Panc1 (cell line): Measurements from ENCODE around the gene AMN. TPM values are rescaled to one million over a fixed set of nuclear protein-coding genes. Genes with fewer than 3 reads are reported as not detected.

Experiments used
- ATAC-seq: fragments of 200-7000 bp; cut with Tn5 transposase; 2 replicates; pipeline ENCODE4 v1.9.1; 2020; ENCODE audit warnings: mild to moderate bottlenecking, moderate library complexity
- BruUV-seq: library from RNA; stranded (reverse); fragments of 400-500 nt; replicated peaks from 2 replicates; lab custom pipeline; 2021; lab: Mats Ljungman, UMichigan
- CTCF ChIA-PET: fragments of 300-600 bp; sonication (Branson Sonifier 250); formaldehyde crosslinking; loops from one replicate; lab custom pipeline; 2022; ENCODE audit warnings: antibody characterized with exemption; lab: Charles Lee
- POLR2A ChIA-PET: fragments of 300-600 bp; sonication (Branson Sonifier 250); formaldehyde crosslinking; loops from one replicate; lab custom pipeline; 2022; ENCODE audit warnings: antibody characterized with exemption; lab: Charles Lee
- DNase-seq: peaks from one replicate; pipeline ENCODE4 v3.0.0-alpha.2; 2010; ENCODE audit warnings: low read depth, low spot score
- H3K27ac ChIP-seq: 2 replicates; pipeline ENCODE4 v1.5.1; 2011; ENCODE audit warnings: mild to moderate bottlenecking, low read length, inconsistent platforms
- H3K27me3 ChIP-seq: fragments of 200-500 bp; sonication (Bioruptor generic); 2 replicates; pipeline ENCODE4 v1.6.0; 2014; ENCODE audit warnings: low read length, inconsistent platforms; ENCODE audit not compliant: control insufficient read depth, insufficient read depth
- H3K36me3 ChIP-seq: fragments of 200-500 bp; sonication (Bioruptor generic); 2 replicates; pipeline ENCODE4 v1.5.1; 2014; ENCODE audit warnings: inconsistent platforms, mild to moderate bottlenecking, low read length, moderate library complexity; ENCODE audit not compliant: control insufficient read depth, insufficient read depth
- H3K4me1 ChIP-seq: 2 replicates; pipeline ENCODE4 v1.5.1; 2011; ENCODE audit warnings: inconsistent platforms, mild to moderate bottlenecking, low read length, moderate library complexity; ENCODE audit not compliant: control insufficient read depth, insufficient read depth
- H3K4me3 ChIP-seq, 2 experiments: 2 replicates each; pipeline ENCODE4 v1.5.1; 2011 to 2012; ENCODE audit warnings: low read depth in 2 of 2, low read length in 2 of 2, mild to moderate bottlenecking in 2 of 2, inconsistent platforms in 1 of 2, moderate library complexity in 1 of 2
- H3K9me3 ChIP-seq: fragments of 200-500 bp; sonication (Bioruptor generic); 2 replicates; pipeline ENCODE4 v1.5.1; 2014; ENCODE audit warnings: low read depth, mild to moderate bottlenecking, inconsistent platforms, low read length, moderate library complexity; ENCODE audit not compliant: control insufficient read depth, insufficient read depth
- CTCF ChIP-seq: fragments of 450-650 bp; IDR thresholded peaks from 2 replicates; pipeline ENCODE4 v1.5.1; 2017; ENCODE audit warnings: mild to moderate bottlenecking
- POLR2AphosphoS5 ChIP-seq: IDR thresholded peaks from 2 replicates; pipeline ENCODE4 v1.6.1; 2012; ENCODE audit warnings: mild to moderate bottlenecking, low read depth, low read length, moderate library complexity
- REST ChIP-seq, 2 experiments: IDR thresholded peaks; 2 replicates each; pipeline ENCODE4 v1.6.1; 2011 to 2012; ENCODE audit warnings: low read depth in 2 of 2, control low read depth in 1 of 2, low read length in 1 of 2, mild to moderate bottlenecking in 1 of 2, moderate library complexity in 1 of 2; ENCODE audit not compliant: insufficient read depth in 1 of 2
- SIN3A ChIP-seq: IDR thresholded peaks from 2 replicates; pipeline ENCODE4 v1.6.1; 2012; ENCODE audit warnings: low read depth, mild to moderate bottlenecking, low read length, moderate library complexity, borderline replicate concordance; ENCODE audit not compliant: insufficient read depth
- TCF7L2 ChIP-seq: IDR thresholded peaks from 2 replicates; pipeline ENCODE4 v1.6.1; 2011; ENCODE audit warnings: mild to moderate bottlenecking, low read depth, low read length, inconsistent platforms
- in situ Hi-C: cut with HindIII; loops from 2 replicates; pipeline ENCODE4 v1.10.0; 2016; ENCODE audit warnings: low sequenced_read_pairs, low pct_unique_long_range_greater_than_20kb
- intact Hi-C: fragments of 100-400 bp; cut with micrococcal nuclease; formaldehyde crosslinking; loops from one replicate; pipeline ENCODE4 v1.10.0; 2022; ENCODE audit not compliant: unreplicated experiment
- total RNA-seq: library from RNA; stranded (reverse); gene quantifications from one replicate; pipeline ENCODE4 v1.2.1, GENCODE V29; 2021; ENCODE audit not compliant: unreplicated experiment

The AMN gene
- total RNA-seq, 1 experiment from 2014 or later: 0.44 TPM

DNA sequence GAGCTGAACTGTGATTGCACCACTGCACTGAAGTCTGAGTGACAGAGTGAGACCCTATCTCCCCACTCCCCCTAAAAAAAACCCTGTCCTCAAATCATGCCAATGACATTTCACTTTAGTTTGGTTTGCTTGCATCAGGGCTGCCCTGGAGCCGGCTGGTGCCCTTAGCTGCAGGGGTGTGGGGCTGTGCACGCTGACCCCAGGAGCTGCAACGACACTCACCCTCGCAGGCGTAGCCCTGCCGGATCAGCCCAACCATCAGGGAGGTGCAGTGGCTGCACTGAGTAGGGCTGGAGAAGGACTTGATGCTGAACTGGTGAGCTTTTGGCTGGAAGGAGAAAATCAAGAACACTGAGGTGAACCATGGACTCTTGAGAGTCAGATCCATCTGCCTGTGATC lies 29.8 kb downstream of the AMN start:
- in situ Hi-C loops (no loop called here), intact Hi-C loops (no loop called here)
- POLR2A ChIA-PET: no interaction called here
- H3K27ac ChIP-seq: no peak overlapping the region
- no peaks in the 10 kb centered on the region for H3K4me1 ChIP-seq
- H3K4me3 ChIP-seq: no peak overlapping the region
- no TSS peak for BruUV-seq
- ATAC-seq (no peak), DNase-seq (no peak)
- no peaks in the 10 kb centered on the region; the same call in 1 of the 2 replicates for H3K36me3 ChIP-seq
- CTCF ChIA-PET: no interaction called here
- no peak for TF ChIP-seq CTCF
- H3K9me3 ChIP-seq: no peaks in the 10 kb centered on the region
- no peaks in the 10 kb centered on the region for H3K27me3 ChIP-seq

DNA sequence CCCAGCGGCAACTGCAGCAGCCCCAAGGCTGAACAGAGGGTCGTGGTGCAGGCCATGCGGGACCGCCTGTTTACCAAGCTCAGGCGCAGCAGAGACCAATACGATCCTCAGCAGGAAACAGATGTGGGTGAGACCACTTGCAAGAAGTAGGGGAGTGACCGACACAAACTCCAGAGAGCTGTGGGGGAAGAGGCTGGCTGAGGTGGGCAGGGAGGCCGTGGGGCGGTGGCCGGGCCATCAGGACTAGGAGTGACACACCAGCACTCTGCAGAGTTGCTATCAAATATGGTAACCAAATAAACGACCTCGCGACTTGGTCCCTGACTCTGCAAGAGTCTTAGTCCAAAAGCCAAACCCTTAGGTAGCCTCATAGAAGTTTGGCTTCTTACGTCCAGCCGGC lies 30.6 kb downstream of the AMN start:
- no peaks in the 10 kb centered on the region for H3K9me3 ChIP-seq
- in situ Hi-C loops (no loop called here), intact Hi-C loops (no loop called here)
- no peak for ATAC-seq
- CTCF ChIA-PET: no interaction called here
- POLR2A ChIA-PET: no interaction called here
- no peaks in the 10 kb centered on the region for H3K27me3 ChIP-seq
- no peaks in the 10 kb centered on the region for H3K4me1 ChIP-seq
- no TSS peak for BruUV-seq
- DNase-seq: no peak
- H3K27ac ChIP-seq: no peak overlapping the region
- H3K36me3 ChIP-seq: no peaks in the 10 kb centered on the region; the same call in 1 of the 2 replicates
- no peak for TF ChIP-seq SIN3A
- no peak for TF ChIP-seq REST (IDR thresholded peaks at IDR 0.05; ENCODE audit: insufficient read depth in 1 of 2, low read depth in 2 of 2, low read length in 1 of 2)
- TF ChIP-seq CTCF: no peak
- TF ChIP-seq TCF7L2: no peak
- TF ChIP-seq POLR2AphosphoS5: no peak
- H3K4me3 ChIP-seq: no peak overlapping the region
